Fibroblast of lung (primary cell): ENCODE results near the gene RPP40. TPM values are rescaled to one million over a fixed set of nuclear protein-coding genes. Genes with fewer than 3 reads are reported as not detected.

Source experiments
- DNase-seq, 2 donors: peaks; one replicate each; pipeline versions ENCODE4 v3.0.0 to v3.0.0-alpha.2; 2010; ENCODE audit warnings: low read depth in 2 of 2
- H2AFZ ChIP-seq: 2 replicates; pipeline ENCODE4 v1.5.1; 2012; ENCODE audit warnings: low read length, control low read depth, inconsistent platforms
- H3K27ac ChIP-seq: 2 replicates; pipeline ENCODE4 v1.5.1; 2011; ENCODE audit warnings: low read length, control low read depth; ENCODE audit not compliant: insufficient read depth
- H3K27me3 ChIP-seq: 2 replicates; pipeline ENCODE4 v1.5.1; 2011; ENCODE audit warnings: mild to moderate bottlenecking, low read length; ENCODE audit not compliant: control insufficient read depth, insufficient read depth
- H3K36me3 ChIP-seq: 2 replicates; pipeline ENCODE4 v1.5.1; 2011; ENCODE audit warnings: low read length; ENCODE audit not compliant: control insufficient read depth, insufficient read depth
- H3K4me1 ChIP-seq: 2 replicates; pipeline ENCODE4 v1.5.1; 2011; ENCODE audit warnings: low read length; ENCODE audit not compliant: control insufficient read depth, insufficient read depth; ENCODE audit errors: extremely low read depth
- H3K4me2 ChIP-seq: 2 replicates; pipeline ENCODE4 v1.5.1; 2011; ENCODE audit warnings: low read length, control low read depth; ENCODE audit not compliant: insufficient read depth; ENCODE audit errors: extremely low read depth
- H3K4me3 ChIP-seq, 4 experiments: fragments of 200-600 bp in 1 of 4; sonication (generic) in 1 of 4; replicated peaks in 1 of 4; 2 replicates each; pipeline ENCODE4 v1.5.1; 2011 to 2016; ENCODE audit warnings: low read length in 4 of 4, low read depth in 3 of 4, mild to moderate bottlenecking in 3 of 4, control low read depth in 2 of 4, inconsistent platforms in 1 of 4, mixed read lengths in 1 of 4; ENCODE audit not compliant: insufficient read depth in 1 of 4; ENCODE audit errors: control extremely low read depth in 1 of 4
- H3K79me2 ChIP-seq: 2 replicates; pipeline ENCODE4 v1.5.1; 2012; ENCODE audit warnings: mild to moderate bottlenecking, low read length, inconsistent platforms; ENCODE audit not compliant: control insufficient read depth, insufficient read depth
- H3K9ac ChIP-seq: 2 replicates; pipeline ENCODE4 v1.5.1; 2011; ENCODE audit warnings: mild to moderate bottlenecking, low read length, control low read depth; ENCODE audit not compliant: insufficient read depth
- H3K9me3 ChIP-seq: 2 replicates; pipeline ENCODE4 v1.5.1; 2012; ENCODE audit warnings: low read depth, low read length; ENCODE audit not compliant: control insufficient read depth, insufficient read depth
- H4K20me1 ChIP-seq: 2 replicates; pipeline ENCODE4 v1.5.1; 2011; ENCODE audit warnings: low read length; ENCODE audit not compliant: control insufficient read depth, insufficient read depth; ENCODE audit errors: extremely low read depth
- CTCF ChIP-seq, 2 donors: IDR thresholded peaks in 1 of 2; conservative IDR thresholded peaks in 1 of 2; 1 replicate in 1 of 2; 2 replicates in 1 of 2; pipeline ENCODE4 v1.5.1; 2011 to 2012; ENCODE audit warnings: low read length in 2 of 2, control low read depth in 1 of 2, inconsistent platforms in 1 of 2, low read depth in 1 of 2, mild to moderate bottlenecking in 1 of 2
- EZH2 ChIP-seq: IDR thresholded peaks from 2 replicates; pipeline ENCODE4 v1.5.1; 2012; ENCODE audit warnings: low read length, control low read depth, mild to moderate bottlenecking; ENCODE audit errors: missing control alignments
- polyA plus RNA-seq, 2 donors: library from polyadenylated mRNA; depleted of rRNA in 1 of 2; stranded (reverse) in 1 of 2; unstranded in 1 of 2; fragments of >200 nt; gene quantifications; 2 replicates each; pipeline ENCODE4 v1.2.1, GENCODE V29; 2011 to 2012; ENCODE audit warnings: missing spikeins in 1 of 2
- total RNA-seq: library from RNA; depleted of rRNA; stranded (reverse); fragments of >200 nt; gene quantifications from 2 replicates; pipeline ENCODE4 v1.2.1, GENCODE V29; 2014

Gene RPP40
- total and polyA plus RNA-seq, 2 donors (not counting 1 experiment from before 2014, with no cell fraction given) = 8.3 to 27.6 TPM

GRCh38 chr6:5051394-5051793 is 47.6 kb upstream of the RPP40 start:
- Histone ChIP-seq H2AFZ (no peak overlapping the region), H4K20me1 (no peaks in the 10 kb centered on the region), H3K36me3 (no peaks in the 10 kb centered on the region), H3K4me3 (no peak overlapping the region), H3K79me2 (no peaks in the 10 kb centered on the region), H3K9me3 (no peaks in the 10 kb centered on the region), H3K4me1 (peaks cover 2% of the 10 kb centered on the region), H3K9ac (no peak overlapping the region), H3K27me3 (peaks cover 2% of the 10 kb centered on the region), H3K4me2 (no peak overlapping the region), H3K27ac (no peak overlapping the region)
- TF ChIP-seq CTCF (conservative IDR thresholded peaks at IDR 0.05 in 1 of 2, IDR thresholded peaks at IDR 0.05 in 1 of 2; ENCODE audit: low read depth in 1 of 2, low read length in 2 of 2) = no peak
- no peak for TF ChIP-seq EZH2
- DNase-seq = no peak

DNA sequence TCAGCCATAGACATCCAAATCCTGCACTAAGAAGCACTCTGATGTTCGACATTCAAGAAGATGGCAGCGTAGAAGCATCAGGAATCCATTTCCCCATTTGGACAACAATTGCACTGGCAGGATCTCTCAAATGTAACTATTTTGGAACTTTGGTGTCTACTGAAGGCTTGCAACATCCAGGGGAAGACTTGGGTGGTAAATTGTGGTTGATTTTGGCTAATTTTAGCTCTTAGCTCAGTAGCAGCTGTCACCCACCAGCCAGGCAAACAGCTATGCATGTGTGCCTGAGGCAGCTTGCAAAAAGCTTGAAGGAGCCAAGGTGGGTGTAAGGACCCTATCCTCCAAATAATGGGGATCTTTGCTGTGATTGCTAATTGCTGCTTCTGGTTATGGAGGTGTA is 46.2 kb upstream of the RPP40 start:
- no peaks in the 10 kb centered on the region for H3K79me2 ChIP-seq
- H3K9ac ChIP-seq = no peak overlapping the region
- peaks cover 2% of the 10 kb centered on the region for H3K4me1 ChIP-seq
- H3K27ac ChIP-seq = no peak overlapping the region
- H4K20me1 ChIP-seq = no peaks in the 10 kb centered on the region
- no peak overlapping the region for H2AFZ ChIP-seq
- DNase-seq = no peak
- H3K9me3 ChIP-seq = no peaks in the 10 kb centered on the region
- no peaks in the 10 kb centered on the region for H3K36me3 ChIP-seq
- peaks cover 2% of the 10 kb centered on the region for H3K27me3 ChIP-seq
- no peak overlapping the region for H3K4me3 ChIP-seq
- TF ChIP-seq CTCF (conservative IDR thresholded peaks at IDR 0.05 in 1 of 2, IDR thresholded peaks at IDR 0.05 in 1 of 2; ENCODE audit: low read depth in 1 of 2, low read length in 2 of 2) (no peak), EZH2 (no peak)
- H3K4me2 ChIP-seq = no peak overlapping the region

- H3K9ac ChIP-seq = no peak overlapping the region
- no peaks in the 10 kb centered on the region for H3K9me3 ChIP-seq
- no peaks in the 10 kb centered on the region for H3K4me1 ChIP-seq
- H3K4me3 ChIP-seq = no peak overlapping the region
- no peaks in the 10 kb centered on the region for H3K79me2 ChIP-seq
- no peak for DNase-seq
- no peak overlapping the region for H3K4me2 ChIP-seq
- H4K20me1 ChIP-seq = no peaks in the 10 kb centered on the region
- H2AFZ ChIP-seq = no peak overlapping the region
- H3K27me3 ChIP-seq = peaks cover 2% of the 10 kb centered on the region
- H3K36me3 ChIP-seq = no peaks in the 10 kb centered on the region
- no peak for TF ChIP-seq EZH2
- TF ChIP-seq CTCF (conservative IDR thresholded peaks at IDR 0.05 in 1 of 2, IDR thresholded peaks at IDR 0.05 in 1 of 2; ENCODE audit: low read depth in 1 of 2, low read length in 2 of 2) = no peak
- no peak overlapping the region for H3K27ac ChIP-seq
These were observed 42.6 kb upstream of the RPP40 start for GRCh38 chr6:5046430-5046829.
